HG02840 (cell line): ENCODE measurements around the gene CAMK2B.

Source experiments
- ATAC-seq: cut with Tn5 transposase; IDR thresholded peaks from one replicate; pipeline ENCODE4 v1.9.1; 2021; ENCODE audit warnings: mild to moderate bottlenecking, moderate library complexity, moderate number of reproducible peaks; ENCODE audit not compliant: unreplicated experiment, low FRiP score

Gene CAMK2B

GRCh38 chr7:44331682-44332081, 6.3 kb upstream of the CAMK2B start:
- no peak for ATAC-seq

DNA sequence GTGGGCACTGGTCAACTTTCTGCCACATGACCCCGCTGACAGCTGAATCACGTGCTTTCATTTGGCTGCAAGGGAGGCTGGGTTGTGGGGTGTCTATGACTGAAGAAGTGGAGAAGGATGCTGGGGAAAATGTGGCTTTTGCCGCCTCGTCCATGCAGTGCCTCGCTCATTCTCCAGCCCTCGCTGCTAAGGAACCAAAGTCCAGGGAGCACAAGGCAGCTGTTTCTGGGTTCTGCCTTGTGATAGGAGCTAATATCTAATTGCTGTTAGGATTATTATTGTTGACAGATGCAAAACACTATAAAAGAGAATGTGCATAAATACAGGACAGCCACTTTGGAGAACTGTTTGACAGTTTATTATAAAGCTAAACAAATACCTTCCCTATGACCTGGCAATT, 4.9 kb upstream of the CAMK2B start:
- no peak for ATAC-seq

- ATAC-seq, result no peak
Observed at GRCh38 chr7:44329888-44330287, 4.5 kb upstream of the CAMK2B start.

- no peak for ATAC-seq
Observed at GRCh38 chr7:44329081-44329480, 3.7 kb upstream of the CAMK2B start.

DNA sequence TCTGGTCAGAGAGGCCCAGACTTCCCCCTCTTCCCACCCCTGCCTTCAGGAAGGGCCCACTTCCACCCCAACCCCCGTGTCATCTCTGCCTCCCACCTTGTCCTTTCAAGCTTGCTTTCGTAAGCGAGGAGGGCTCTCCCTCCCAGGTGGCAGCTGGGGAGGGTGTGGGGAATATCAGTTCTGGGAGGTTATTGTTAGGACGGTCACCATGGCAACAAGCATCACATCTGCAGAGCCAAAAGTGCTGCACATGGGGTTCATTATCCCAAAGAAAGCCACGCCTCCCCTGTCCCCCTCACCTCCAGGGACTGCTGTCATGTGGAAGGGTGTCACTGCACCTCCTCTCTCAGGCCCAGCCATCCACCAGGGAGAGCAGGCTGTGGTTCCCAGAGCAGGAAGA, 2.6 kb upstream of the CAMK2B start:
- no peak for ATAC-seq

DNA sequence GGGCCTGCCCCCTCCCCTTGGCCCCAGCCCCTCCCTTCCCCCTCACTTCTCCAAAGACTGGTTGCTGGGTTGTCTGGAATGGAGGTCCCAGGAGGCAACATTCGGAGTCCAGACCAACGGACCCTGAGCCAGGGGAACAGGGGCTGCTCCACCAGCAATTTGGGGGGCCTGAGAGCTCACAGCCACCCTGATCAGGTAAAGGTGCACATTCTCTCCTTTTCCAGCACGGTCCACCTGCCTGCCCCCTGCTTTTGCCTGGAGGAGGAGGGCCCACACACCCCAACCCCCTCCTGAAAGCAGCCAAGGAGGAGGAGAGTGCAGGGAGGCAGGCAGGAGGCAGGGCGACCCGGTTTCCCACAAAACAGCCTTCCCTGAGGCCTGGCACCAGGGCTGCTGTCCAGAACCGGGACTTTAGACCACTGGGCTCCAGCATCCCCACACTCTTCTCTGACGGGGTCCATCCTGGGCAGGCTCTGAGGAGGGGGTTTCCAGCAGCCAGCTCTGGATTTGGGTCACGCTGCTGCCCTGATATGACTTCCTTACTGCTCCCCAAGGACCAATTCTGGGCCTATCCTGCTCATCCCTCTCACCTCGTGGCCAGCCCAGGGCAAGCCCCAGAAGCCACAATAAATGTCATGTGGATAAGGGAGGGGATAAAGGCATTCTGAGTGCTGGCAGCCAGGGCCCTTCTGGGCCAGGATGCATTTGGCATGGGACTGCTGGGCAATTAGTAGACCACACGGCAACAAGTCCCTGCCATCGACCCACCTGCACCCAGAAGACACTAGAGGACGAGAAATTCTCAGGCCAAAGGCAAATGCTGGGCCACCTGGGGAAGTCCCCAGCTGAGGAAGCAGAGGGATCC, 1.1 kb upstream of the CAMK2B start:
- no peak for ATAC-seq

GRCh38 chr7:44325811-44326241, 432 bp upstream of the CAMK2B start:
- no peak for ATAC-seq

GRCh38 chr7:44324481-44325200, 753 bp downstream of the CAMK2B start:
- ATAC-seq, result no peak

DNA sequence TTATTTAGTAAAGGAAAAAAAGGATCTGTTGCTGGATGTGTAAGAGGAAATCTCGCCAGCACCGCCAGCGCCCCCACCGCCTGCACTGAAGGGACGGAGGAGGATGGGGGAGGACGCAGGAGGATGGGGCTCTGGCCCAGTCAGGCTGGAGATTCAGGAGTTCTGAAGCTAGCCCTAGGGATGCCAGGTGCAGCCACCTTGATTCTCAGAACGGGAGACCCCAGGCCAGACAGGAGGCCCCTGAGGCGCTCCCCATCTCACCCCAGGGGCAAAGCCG, 1.3 kb downstream of the CAMK2B start:
- ATAC-seq, result no peak

GRCh38 chr7:44323381-44324203, 1.8 kb downstream of the CAMK2B start:
- no peak for ATAC-seq

DNA sequence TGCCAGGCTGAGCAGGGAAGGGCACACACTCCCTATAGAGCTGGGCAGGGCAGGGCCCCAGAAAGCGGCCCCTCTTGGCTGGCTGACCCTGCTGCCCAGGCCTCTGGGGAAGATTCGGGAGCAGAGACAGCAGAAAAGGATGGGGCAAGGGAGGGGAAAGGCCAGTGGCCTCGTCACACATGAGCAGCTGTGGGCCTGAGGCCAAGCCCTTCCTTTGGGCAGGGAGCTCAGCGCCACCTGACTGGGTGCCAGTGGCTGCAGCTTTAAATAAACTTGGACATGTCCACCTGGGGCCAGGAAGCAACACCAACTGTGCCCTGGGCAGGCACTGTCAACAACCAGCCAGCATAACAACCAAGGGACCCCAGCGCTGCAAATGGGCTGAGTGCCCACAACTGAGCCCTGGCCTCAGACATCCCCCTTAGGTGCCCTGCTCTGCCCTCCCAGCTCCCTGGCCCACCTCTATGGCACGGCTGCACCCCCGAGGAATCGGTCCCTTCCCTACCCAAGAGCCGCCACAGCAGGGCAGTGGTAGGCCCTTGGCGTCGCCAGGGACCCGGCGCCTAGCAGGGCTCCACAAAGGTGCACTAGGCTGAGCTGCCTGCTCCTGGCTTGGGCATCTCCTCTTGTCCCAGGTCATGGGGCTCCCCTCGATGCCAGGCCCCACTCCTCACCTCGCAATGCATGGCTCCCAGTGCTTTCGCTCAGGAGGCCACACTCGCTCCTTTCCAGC, 2.6 kb downstream of the CAMK2B start:
- no peak for ATAC-seq

DNA sequence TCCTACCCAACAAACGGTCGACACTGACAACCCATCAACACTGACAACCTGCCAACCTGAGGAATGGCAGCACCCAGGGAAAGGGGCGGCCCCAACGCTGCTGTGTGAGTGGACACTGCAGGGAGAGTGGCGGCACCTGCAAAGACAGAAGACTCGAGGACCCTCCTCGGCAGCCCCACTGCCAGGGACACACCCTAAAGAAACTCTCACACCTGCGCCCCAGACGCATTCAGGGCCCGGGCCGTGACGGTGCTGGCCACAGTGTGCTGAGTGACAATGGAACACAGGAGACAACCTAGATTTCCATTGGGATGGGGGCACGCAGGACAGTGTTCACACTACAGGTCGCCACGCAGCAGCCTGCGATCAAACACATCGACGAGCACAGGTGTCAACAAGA, 3.6 kb downstream of the CAMK2B start:
- no peak for ATAC-seq

DNA sequence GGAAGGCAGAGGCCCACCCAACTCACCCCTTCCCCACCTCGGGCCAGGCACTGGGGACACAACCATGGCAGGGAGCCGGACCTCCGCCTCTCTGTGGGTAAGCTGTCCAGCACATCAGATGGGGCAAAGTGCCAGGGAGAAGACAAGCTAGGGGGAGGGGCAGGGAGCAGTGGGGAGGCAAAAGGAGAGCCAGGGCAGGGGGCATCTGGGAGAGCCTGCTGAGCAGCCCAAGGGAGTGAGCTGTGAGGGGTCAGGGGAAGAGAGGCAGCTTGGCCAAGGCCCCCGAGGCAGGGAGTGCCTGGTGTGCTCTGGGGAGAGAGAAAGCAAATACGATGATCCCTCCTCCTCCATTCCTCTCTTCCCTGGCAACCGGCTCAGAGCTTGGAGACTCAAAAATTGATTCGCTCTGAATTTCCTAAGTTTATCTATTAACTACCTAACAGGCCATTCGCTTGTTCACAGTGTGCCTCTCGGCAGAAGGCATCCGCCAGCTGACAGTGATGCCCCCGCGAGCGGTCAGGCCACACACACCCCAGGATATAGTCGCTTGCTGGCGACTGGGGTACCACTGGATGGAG, 4.5 kb downstream of the CAMK2B start:
- ATAC-seq, result no peak

GRCh38 chr7:44320141-44320540, 5.3 kb downstream of the CAMK2B start:
- no peak for ATAC-seq

- ATAC-seq, result no peak
Observed at GRCh38 chr7:44318332-44318731, 7.1 kb downstream of the CAMK2B start.

- ATAC-seq, result no peak
Observed at GRCh38 chr7:44315301-44315903, 10.0 kb downstream of the CAMK2B start.

DNA sequence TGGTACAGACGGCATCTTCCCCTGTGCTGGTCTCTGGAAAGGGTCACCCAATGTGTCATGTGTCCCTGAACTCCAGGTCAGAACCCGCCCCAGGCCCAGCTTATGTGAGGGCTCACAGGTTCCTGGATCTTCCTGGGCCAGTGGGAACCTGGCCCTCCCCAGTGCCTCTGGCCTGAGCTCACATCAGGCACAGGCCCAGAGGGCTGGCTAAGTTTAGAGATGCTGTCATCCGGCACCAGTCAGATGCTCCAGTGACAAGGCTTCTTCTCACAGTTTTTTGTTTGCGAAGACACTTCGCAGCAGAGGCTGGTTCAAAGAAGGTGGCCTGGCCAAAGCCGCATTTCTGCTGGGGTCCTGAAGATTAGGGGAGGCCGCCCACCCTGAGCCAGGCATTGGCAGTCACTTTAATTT, 11.8 kb downstream of the CAMK2B start:
- ATAC-seq, result no peak

DNA sequence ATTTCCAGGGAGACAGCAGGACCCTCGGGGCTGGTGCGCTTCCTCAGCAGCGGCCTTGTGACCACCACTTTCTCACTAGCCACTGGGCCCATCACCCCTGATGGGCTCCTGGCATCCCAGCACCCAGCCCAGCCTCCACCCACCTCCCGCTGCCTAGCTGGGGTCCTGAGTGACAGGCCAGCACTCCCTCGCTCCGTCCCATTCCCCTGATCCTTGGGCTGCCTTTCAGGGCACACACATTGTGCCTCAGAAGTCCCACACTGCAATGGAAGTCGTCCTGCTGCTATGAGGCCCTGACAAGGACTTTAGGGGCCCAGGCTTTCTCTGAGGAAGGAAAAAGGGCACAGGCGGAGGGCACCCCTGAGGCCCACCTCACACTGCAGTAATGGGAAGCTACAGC, 12.4 kb downstream of the CAMK2B start:
- ATAC-seq, result no peak

- ATAC-seq, result no peak
Observed at GRCh38 chr7:44311561-44312495, 13.6 kb downstream of the CAMK2B start.
